Measurements from ENCODE around the gene KCNIP1.

DNA sequence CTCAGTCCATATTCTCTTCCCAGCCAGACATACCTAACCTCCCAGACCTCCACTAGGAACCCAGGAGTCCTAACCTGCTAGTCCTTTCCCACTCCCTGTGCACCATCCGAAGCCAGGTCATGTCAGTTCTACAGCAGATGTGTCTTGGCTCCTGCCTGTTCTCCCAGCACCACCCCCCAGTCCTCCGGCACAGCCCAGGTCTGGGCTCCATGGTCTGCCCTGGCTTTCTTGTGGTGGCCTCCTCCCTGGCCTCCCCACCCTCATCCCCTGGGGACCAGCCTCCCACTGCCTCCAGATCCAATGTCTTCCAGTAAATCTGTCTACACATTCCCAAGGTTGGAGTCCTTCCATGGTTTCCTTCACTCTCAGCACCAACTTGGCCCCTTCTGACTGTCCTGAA lies 20.0 kb downstream of the KCNIP1 start:
- TF ChIP-seq CTCF (conservative IDR thresholded peaks at IDR 0.05; ENCODE audit: low read length) (no peak), EZH2phosphoT487 (IDR thresholded peaks at IDR 0.05; ENCODE audit: borderline replicate concordance) (no peak)

All from Loucy (cell line).